Measurements from ENCODE around the gene TLL2.

The TLL2 gene

GRCh38 chr10:96418582-96418981 lies 95.1 kb downstream of the TLL2 start:
- no peak for DNase-seq

- no peak for DNase-seq
Observed at GRCh38 chr10:96417441-96417840, 96.3 kb downstream of the TLL2 start.

- DNase-seq: no peak
Observed at GRCh38 chr10:96416643-96417042, 97.1 kb downstream of the TLL2 start.

DNA sequence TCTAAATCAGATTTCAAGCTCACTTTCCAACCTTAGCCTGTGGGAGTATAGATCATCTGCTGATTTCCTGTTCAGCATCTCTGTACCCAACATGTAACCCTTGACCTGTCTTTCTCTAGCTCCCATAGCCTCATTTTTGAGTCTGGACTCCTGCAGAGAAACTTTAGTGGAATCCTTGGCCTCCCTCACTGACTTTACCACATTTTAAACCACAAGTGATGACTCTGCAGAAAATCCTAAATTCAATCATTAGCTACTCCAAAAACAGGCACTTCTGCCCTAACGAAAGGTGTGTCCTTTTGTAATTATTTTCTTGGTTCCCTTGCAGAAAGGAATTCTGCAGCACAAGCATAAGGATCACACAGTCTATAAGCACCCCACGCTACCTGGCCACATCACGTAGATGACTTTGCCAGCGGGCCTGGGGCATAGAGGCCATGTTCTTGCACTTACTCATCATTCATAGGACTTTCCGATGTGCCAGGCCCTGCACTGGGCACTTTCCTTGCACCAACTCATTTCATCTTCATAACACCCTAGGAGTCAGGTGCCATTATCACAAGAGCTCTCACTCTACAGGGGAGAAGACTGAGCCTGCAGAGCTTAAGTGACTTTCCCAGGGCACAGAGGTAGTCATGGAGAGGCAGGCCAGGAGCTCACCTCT lies 97.7 kb downstream of the TLL2 start:
- no peak for DNase-seq

- no peak for DNase-seq
Observed at GRCh38 chr10:96415150-96415890, 98.4 kb downstream of the TLL2 start.

DNA sequence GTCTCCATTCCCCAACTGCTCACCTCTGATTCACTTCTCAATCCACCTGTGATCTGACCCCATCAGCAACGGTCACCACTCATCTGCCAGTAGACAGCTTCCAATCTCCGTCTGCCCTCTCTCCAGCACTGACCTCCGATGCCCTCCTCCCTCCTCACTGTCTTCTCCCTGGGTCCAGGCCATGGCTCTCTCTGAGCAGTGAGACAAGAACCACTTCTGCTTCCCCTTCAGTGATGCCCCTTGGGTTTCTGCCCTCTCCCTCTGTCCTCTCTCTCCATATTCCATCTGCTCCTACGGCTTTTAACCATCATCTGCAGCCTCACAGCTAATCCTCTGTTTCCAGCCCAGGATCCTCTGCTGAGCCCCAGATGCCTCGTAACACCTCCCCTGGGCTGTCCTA lies 99.4 kb downstream of the TLL2 start:
- no peak for DNase-seq

GRCh38 chr10:96413151-96413787 lies 100.5 kb downstream of the TLL2 start:
- DNase-seq: peak; percentile 28

DNA sequence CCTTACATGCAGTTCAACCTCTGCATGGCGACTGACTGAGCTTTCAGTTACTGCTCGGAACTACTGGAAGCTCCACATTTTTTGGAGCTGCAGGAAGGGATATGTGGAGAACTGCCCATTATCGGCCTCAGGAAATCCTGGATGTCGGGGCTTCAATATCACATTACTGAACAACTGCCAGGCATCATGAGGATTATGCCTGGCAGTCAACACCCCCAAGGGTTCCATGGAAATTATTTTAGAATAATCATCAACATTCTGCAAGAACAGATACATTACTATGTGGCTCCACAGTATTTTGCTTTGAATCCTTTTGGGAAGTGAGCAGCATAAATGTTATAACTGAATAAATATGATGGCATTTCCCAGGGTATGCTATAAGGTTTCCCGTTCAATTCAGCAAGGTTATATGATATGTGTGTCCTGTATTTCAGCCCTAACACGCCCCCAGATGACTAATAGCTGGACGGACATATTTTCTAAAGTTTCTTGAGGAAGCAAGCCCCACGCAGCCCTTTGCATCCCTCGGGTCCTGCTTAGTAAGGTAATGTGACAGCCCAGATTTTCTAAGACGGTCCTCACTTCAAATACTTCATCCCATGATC lies 101.9 kb downstream of the TLL2 start:
- DNase-seq: no peak

GRCh38 chr10:96410296-96410695 lies 103.4 kb downstream of the TLL2 start:
- no peak for DNase-seq

DNA sequence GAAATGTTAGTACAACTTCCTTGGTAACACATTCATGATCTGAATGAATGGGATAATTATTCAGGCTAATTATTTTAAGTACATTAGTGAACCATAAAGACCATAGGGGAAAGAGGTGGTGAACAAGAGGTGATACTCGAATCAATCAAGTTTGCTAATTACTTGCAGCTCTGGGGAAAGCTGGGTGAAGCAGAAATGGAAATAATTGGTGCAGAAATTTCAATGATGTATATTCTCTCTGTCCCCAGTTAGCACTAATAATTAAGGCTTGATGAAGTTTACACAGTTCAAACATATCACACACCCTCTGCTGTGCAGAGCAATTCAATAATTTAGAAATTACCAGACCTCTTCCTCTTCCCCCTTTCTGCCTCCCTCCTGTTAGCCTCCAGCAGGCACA lies 105.5 kb downstream of the TLL2 start:
- DNase-seq: no peak

DNA sequence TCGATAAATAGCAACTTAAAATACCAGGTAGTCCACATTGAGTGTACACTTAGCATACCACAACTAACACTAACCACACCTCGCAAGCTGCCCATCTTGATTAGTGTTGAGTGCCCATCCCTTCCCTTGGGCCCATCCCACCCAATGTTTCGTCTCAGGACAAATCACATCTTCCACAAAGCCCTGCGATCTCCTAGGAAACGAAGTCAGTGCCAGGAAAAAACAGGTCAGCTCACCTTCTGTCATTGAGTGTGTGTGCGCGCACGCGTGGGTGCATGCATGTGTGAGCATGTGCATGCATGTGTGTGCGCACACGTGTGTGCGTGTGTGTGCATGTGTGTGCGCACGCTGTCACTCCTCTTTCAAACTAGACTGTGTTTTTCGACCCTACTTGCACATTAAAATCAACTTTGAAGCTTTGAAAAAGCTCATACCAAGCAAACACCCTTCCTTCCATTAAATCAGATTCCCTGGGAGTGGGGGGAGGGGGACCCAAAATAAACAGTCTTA lies 106.1 kb downstream of the TLL2 start:
- DNase-seq: no peak

DNA sequence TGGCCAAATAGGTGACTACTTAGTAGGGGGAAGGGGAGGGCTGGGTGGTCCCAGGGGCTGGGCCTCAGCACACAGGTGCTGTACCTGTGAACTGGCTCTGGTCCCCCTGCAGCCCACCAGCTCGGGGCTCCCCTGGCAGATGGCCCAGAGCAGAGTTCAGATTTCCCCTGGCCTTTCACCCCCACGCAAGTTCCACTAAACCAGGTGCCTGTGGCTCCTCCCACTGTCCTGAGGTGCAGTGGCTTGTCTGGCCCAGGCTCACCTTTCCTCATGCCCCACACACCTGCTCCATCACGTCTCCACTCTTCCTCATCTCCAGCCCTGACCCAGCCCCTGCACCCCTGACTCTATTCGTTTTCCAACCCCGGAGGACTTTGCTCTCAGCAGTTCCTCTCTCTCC lies 107.6 kb downstream of the TLL2 start:
- no peak for DNase-seq

DNA sequence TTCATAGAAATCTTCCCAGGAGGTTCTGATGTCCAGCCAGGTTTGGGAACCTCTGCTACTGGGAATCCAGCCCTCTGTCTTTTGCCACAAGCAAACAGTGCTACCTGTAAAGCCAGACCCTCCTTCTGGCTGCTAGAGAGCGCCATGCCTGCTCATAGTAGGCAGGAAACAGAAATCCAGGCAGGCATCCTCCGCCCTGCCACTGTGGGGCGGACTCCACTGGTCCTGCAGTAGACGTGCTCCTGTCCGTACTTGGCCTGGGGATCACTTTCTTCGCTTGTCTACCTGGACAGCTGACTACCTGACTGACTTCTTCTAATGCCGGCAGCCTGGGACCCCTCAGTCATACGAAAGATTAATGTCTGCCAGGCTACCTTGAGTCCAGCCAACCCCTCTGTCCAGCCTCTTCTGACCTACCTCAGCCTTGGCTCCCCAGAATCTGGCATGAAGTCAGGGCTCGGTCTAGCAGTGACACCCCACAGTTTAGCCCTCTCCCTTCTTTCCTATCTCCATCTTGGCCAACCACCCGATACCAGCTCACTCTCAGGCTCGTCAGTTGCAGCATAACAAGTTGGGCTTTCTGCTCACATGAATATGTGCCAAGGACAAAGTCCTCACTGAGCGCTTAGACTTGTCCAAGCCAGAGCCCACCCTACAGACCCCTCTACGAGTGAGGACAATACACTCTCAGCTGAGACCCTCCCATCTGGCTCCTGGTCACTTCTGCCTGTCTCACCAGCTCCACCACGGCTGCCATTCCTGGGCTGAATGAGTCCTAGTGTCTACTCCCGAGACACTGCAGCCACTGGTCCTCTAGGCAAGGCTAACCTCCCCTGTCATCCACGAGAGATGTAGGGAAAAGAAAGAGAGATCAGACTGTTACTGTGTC lies 111.1 kb downstream of the TLL2 start:
- DNase-seq: no peak

GRCh38 chr10:96401036-96401435 lies 112.7 kb downstream of the TLL2 start:
- DNase-seq: no peak

GRCh38 chr10:96400465-96400864 lies 113.3 kb downstream of the TLL2 start:
- DNase-seq: no peak

- DNase-seq: no peak
Observed at GRCh38 chr10:96397902-96398301, 115.8 kb downstream of the TLL2 start.

GRCh38 chr10:96395931-96396877 lies 117.5 kb downstream of the TLL2 start:
- peak; percentile 72 for DNase-seq

DNA sequence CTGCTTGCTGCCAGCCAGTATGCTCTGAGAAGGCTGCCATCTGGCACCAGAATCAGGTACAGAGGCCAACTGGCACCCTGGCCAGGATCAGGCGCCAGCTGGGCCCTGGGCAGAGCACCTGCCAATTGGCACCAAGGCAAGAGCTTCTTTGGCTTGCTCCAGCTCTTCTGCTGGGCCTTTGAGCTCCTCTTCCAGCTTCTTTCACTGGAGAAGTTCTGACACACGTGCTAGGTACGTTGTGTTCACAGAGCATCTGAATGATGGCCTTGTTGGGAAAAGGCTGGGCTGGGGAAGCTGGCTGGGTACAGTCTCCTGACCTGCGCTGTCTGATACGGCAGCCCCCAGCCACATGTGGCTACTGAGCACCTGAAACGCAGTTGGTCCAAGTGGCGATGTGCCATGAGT lies 123.3 kb downstream of the TLL2 start:
- no peak for DNase-seq

DNA sequence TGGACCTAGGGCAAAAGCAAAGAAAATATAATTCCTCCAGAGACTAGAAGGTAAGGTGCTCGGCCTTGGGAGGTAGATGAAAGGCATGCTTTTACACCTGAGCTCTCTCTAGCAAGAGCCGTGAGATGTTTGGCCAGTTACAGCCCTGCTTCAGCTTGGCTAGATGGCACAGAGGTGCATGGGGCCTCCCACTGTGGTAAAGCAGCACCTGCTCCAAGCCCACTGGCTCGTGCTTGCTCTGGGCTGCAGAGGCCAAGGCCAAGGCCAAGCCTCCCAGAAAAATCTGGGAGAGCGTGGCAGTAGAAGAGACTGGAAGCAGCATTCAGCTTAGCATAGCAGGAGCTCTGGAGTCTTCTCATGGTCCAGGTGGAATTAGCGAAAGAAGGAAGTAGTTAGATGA lies 123.9 kb downstream of the TLL2 start:
- no peak for DNase-seq

DNA sequence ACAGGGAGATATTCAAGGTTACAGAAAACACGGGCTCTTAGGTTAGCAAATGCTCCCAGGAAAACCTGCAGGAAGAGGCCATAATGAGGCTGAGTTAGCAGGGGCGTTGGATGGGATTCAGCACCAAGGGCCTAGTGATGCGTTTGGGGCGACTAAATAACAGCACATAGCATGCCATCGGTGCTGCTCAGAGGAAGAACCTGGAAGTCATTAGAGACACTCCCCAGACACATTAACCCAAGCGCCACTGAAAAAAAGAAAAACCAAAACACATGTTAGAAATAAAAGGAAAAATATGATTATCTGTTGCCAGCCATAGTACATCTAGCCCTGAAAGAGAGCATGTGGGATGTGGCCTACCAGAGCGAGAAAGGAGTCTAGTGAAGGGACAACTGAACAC lies 126.1 kb downstream of the TLL2 start:
- no peak for DNase-seq

DNA sequence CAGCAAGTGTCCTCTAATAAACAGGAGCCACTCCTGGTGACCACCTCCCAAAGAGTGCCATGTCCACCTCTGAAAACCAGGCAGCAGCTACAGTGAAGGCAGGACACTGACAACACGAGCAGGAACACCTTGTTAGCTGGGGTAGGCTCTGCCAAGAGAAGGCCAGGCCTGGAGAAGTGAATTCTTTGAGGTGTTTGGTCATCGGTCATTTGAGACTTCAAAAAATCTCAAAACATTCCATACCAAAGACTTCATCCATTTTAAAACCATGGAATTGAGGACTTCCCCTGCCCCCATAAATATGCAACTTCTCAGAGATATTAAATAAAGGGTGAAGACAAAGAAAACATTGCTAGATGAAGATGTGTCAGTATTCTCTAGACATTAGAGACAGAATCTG lies 126.6 kb downstream of the TLL2 start:
- no peak for DNase-seq

Data from stimulated activated CD8-positive, alpha-beta memory T cell treated with anti-CD3 and anti-CD28 coated beads, Interleukin-4, amount 100 ng/mL, for 48 hours (primary cell).